Measurements from ENCODE around the gene ARPP19. TPM values are rescaled to one million over a fixed set of nuclear protein-coding genes. Genes with fewer than 3 reads are reported as not detected.

ARPP19 gene
- polyA plus RNA-seq, 3 donors = 26.2 to 48.3 (median 44.4) TPM

- no peak overlapping the region for H2AFZ ChIP-seq (ENCODE audit: insufficient read depth, low read depth, low read length, poor library complexity, severe bottlenecking)
Measured at GRCh38 chr15:52537459-52537858, 31.4 kb downstream of the ARPP19 start.

GRCh38 chr15:52532427-52532826 is 36.4 kb downstream of the ARPP19 start:
- Histone ChIP-seq H3K9me3 (replicated peaks in 1 of 2; ENCODE audit: control insufficient read depth in 1 of 2, insufficient read depth in 1 of 2, low read length in 2 of 2) (no peaks in the 10 kb centered on the region), H3K9ac (ENCODE audit: insufficient read depth, low read length, poor library complexity, severe bottlenecking) (no peak overlapping the region), H3K79me2 (ENCODE audit: insufficient read depth, low read length) (peaks cover 12% of the 10 kb centered on the region), H3K4me1 (ENCODE audit: control insufficient read depth in 1 of 2, insufficient read depth in 2 of 2, low read length in 2 of 2) (peaks cover 15 to 19% of the 10 kb centered on the region in 2 donors), H3K27me3 (ENCODE audit: control insufficient read depth in 2 of 2, insufficient read depth in 2 of 2, low read length in 2 of 2) (peaks cover 8 to 18% of the 10 kb centered on the region in 2 donors), H3K4me3 (replicated peaks in 1 of 3; ENCODE audit: low read depth in 2 of 3, low read length in 3 of 3) (no peak overlapping the region), H3K36me3 (replicated peaks in 1 of 2; ENCODE audit: control insufficient read depth in 1 of 2, insufficient read depth in 2 of 2, low read length in 2 of 2) (no peaks in the 10 kb centered on the region), H3K27ac (ENCODE audit: low read depth in 1 of 2, low read length in 2 of 2) (no peak overlapping the region), H3K4me2 (replicated peaks; ENCODE audit: extremely low read depth, low read length, poor library complexity, severe bottlenecking) (no peak overlapping the region), H4K20me1 (ENCODE audit: insufficient read depth, low read length) (peaks cover 6% of the 10 kb centered on the region), H2AFZ (ENCODE audit: insufficient read depth, low read depth, low read length, poor library complexity, severe bottlenecking) (no peak overlapping the region)
- TF ChIP-seq CTCF (IDR thresholded peaks at IDR 0.05) = no peak
- no peak for DNase-seq
- Mint-ChIP-seq H3K36me3 (no peaks in the 10 kb centered on the region), H3K4me1 (peaks cover 22% of the 10 kb centered on the region), H3K9me3 (peaks cover 0 to 5% (median 0%) of the 10 kb centered on the region in 7 donors), H3K4me3 (no peak overlapping the region), H3K27ac (no peak overlapping the region), H3K27me3 (ENCODE audit: low read depth in 3 of 3) (peaks cover 18 to 20% (median 20%) of the 10 kb centered on the region in 3 donors)
- no CpG with 5 or more reads among the region's 2 CpGs for WGBS (ENCODE audit: insufficient coverage)
- intact Hi-C loops (cut with micrococcal nuclease) = no loop called here

More at GRCh38 chr15:52537459-52537858, 31.4 kb downstream of the ARPP19 start:
- Mint-ChIP-seq H3K36me3 (peaks cover 2 to 7% of the 10 kb centered on the region in 2 donors), H3K27me3 (ENCODE audit: low read depth in 3 of 3) (peaks cover 0 to 6% (median 5%) of the 10 kb centered on the region in 3 donors), H3K9me3 (peaks cover 11 to 26% (median 19%) of the 10 kb centered on the region in 7 donors), H3K27ac (no peak overlapping the region), H3K4me1 (peaks cover 20% of the 10 kb centered on the region), H3K4me3 (no peak overlapping the region)
- 100% methylated on average over 1 of the region's 8 CpGs for WGBS (ENCODE audit: insufficient coverage)
- intact Hi-C loops (cut with micrococcal nuclease) = no loop called here
- H3K79me2 ChIP-seq (ENCODE audit: insufficient read depth, low read length) = no peaks in the 10 kb centered on the region
- no peaks in the 10 kb centered on the region for H3K36me3 ChIP-seq (replicated peaks in 1 of 2; ENCODE audit: control insufficient read depth in 1 of 2, insufficient read depth in 2 of 2, low read length in 2 of 2)
- no peak overlapping the region for H3K9ac ChIP-seq (ENCODE audit: insufficient read depth, low read length, poor library complexity, severe bottlenecking)
- no peak overlapping the region for H3K27ac ChIP-seq (ENCODE audit: low read depth in 1 of 2, low read length in 2 of 2)
- TF ChIP-seq CTCF (IDR thresholded peaks at IDR 0.05) = no peak
- peaks cover 0 to 17% of the 10 kb centered on the region in 2 donors for H3K9me3 ChIP-seq (replicated peaks in 1 of 2; ENCODE audit: control insufficient read depth in 1 of 2, insufficient read depth in 1 of 2, low read length in 2 of 2)
- no peak for DNase-seq
- H3K27me3 ChIP-seq (ENCODE audit: control insufficient read depth in 2 of 2, insufficient read depth in 2 of 2, low read length in 2 of 2) = no peaks in the 10 kb centered on the region
- no peaks in the 10 kb centered on the region for H4K20me1 ChIP-seq (ENCODE audit: insufficient read depth, low read length)
- no peak overlapping the region for H3K4me3 ChIP-seq (replicated peaks in 1 of 3; ENCODE audit: low read depth in 2 of 3, low read length in 3 of 3)
- no peak overlapping the region for H3K4me2 ChIP-seq (replicated peaks; ENCODE audit: extremely low read depth, low read length, poor library complexity, severe bottlenecking)
- peaks cover 10% of the 10 kb centered on the region in 2 donors for H3K4me1 ChIP-seq (ENCODE audit: control insufficient read depth in 1 of 2, insufficient read depth in 2 of 2, low read length in 2 of 2)

Data from CD14-positive monocyte (primary cell).